ENCODE measurements around the gene BRME1.
A peak's percentile ranks its signal among the peaks of the same experiment; 100 is the strongest.

BRME1 gene

GRCh38 chr19:13887018-13887436 lies 18.9 kb downstream of the BRME1 start:
- DNase-seq (ENCODE audit: low read depth), result no peak

GRCh38 chr19:13885826-13886365 lies 20.0 kb downstream of the BRME1 start:
- DNase-seq (ENCODE audit: low read depth), result no peak

- no peak for DNase-seq (ENCODE audit: low read depth)
Measured at GRCh38 chr19:13884726-13885591, 21.0 kb downstream of the BRME1 start.

- DNase-seq (ENCODE audit: low read depth), result no peak
Measured at GRCh38 chr19:13883516-13884064, 22.3 kb downstream of the BRME1 start.

- DNase-seq (ENCODE audit: low read depth), result no peak
Measured at GRCh38 chr19:13882836-13883235, 23.1 kb downstream of the BRME1 start.

- DNase-seq (ENCODE audit: low read depth), result no peak
Measured at GRCh38 chr19:13882419-13882795, 23.5 kb downstream of the BRME1 start.

- DNase-seq (ENCODE audit: low read depth), result no peak
Measured at GRCh38 chr19:13881692-13882418, 24.1 kb downstream of the BRME1 start.

GRCh38 chr19:13881251-13881691 lies 24.6 kb downstream of the BRME1 start:
- no peak for DNase-seq (ENCODE audit: low read depth)

GRCh38 chr19:13880059-13881043 lies 25.6 kb downstream of the BRME1 start:
- DNase-seq (ENCODE audit: low read depth), result peak; percentile 93

- DNase-seq (ENCODE audit: low read depth), result no peak
Measured at GRCh38 chr19:13877303-13877702, 28.6 kb downstream of the BRME1 start.

GRCh38 chr19:13876834-13877233 lies 29.1 kb downstream of the BRME1 start, which contains the start of gene NANOS3:
Gene NANOS3, plus strand, starts transcription at chr19:13877134. Its CDS starts 115 bp downstream, at chr19:13877249.
- no peak for DNase-seq (ENCODE audit: low read depth)

- no peak for DNase-seq (ENCODE audit: low read depth)
Measured at GRCh38 chr19:13875824-13876223, 30.1 kb downstream of the BRME1 start.

- DNase-seq (ENCODE audit: low read depth), result no peak
Measured at GRCh38 chr19:13873834-13874515, 31.9 kb downstream of the BRME1 start.

GRCh38 chr19:13872695-13873389 lies 33.1 kb downstream of the BRME1 start:
- no peak for DNase-seq (ENCODE audit: low read depth)

- no peak for DNase-seq (ENCODE audit: low read depth)
Measured at GRCh38 chr19:13872339-13872694, 33.6 kb downstream of the BRME1 start.

- DNase-seq (ENCODE audit: low read depth), result no peak
Measured at GRCh38 chr19:13870873-13871272, 35.0 kb downstream of the BRME1 start.

GRCh38 chr19:13869281-13869680 lies 36.6 kb downstream of the BRME1 start:
- no peak for DNase-seq (ENCODE audit: low read depth)

- DNase-seq (ENCODE audit: low read depth), result no peak
Measured at GRCh38 chr19:13868663-13869062, 37.3 kb downstream of the BRME1 start.

GRCh38 chr19:13866463-13867046 lies 39.4 kb downstream of the BRME1 start:
- DNase-seq (ENCODE audit: low read depth), result no peak
